WTC11 (cell line): Measurements from ENCODE around the gene AMPD1. TPM values are rescaled to one million over a fixed set of nuclear protein-coding genes. Genes with fewer than 3 reads are reported as not detected.

Experiments
- ATAC-seq: fragments of 200-7000 bp; cut with Tn5 transposase; 2 replicates; pipeline ENCODE4 v1.10.0; 2021; ENCODE audit warnings: mild to moderate bottlenecking, moderate library complexity
- CTCF ChIA-PET: fragments of 300-600 bp; sonication (Branson Sonifier 250); formaldehyde crosslinking; loops from one replicate; lab custom pipeline; 2021; ENCODE audit warnings: antibody characterized with exemption; lab: Charles Lee
- POLR2A ChIA-PET: fragments of 350-600 bp; sonication (Branson Sonifier 250); formaldehyde crosslinking; loops from one replicate; lab custom pipeline; 2021; ENCODE audit warnings: antibody characterized with exemption; lab: Charles Lee
- DNase-seq: peaks from one replicate; pipeline ENCODE4 v3.0.0; 2021; ENCODE audit warnings: low spot score
- H3K27ac Mint-ChIP-seq: 2 replicates; pipeline ENCODE4 v1.8.0; 2021; ENCODE audit warnings: mixed read lengths
- H3K27me3 Mint-ChIP-seq: 2 replicates; pipeline ENCODE4 v1.8.0; 2021; ENCODE audit warnings: low read depth, mild to moderate bottlenecking, moderate library complexity, mixed read lengths
- H3K36me3 Mint-ChIP-seq: 2 replicates; pipeline ENCODE4 v1.8.0; 2021; ENCODE audit warnings: mixed read lengths
- H3K4me1 Mint-ChIP-seq: 2 replicates; pipeline ENCODE4 v1.8.0; 2022; ENCODE audit warnings: mixed read lengths
- H3K4me3 Mint-ChIP-seq: 2 replicates; pipeline ENCODE4 v1.8.0; 2021; ENCODE audit warnings: mild to moderate bottlenecking, moderate library complexity, mixed read lengths
- H3K9me3 Mint-ChIP-seq: 2 replicates; pipeline ENCODE4 v1.8.0; 2021; ENCODE audit warnings: mixed read lengths
- ATF3 ChIP-seq: sonication (generic); formaldehyde crosslinking; conservative IDR thresholded peaks from 2 replicates; pipeline ENCODE4 v1.8.1; 2022; ENCODE audit warnings: mild to moderate bottlenecking, missing genetic modification reagents
- CDX4 ChIP-seq: fragments of 250-450 bp; sonication (Bioruptor Pico); IDR thresholded peaks from 2 replicates; pipeline ENCODE4 v1.9.0; 2021; ENCODE audit warnings: moderate library complexity, mild to moderate bottlenecking, inconsistent platforms, borderline replicate concordance
- E2F4 ChIP-seq: sonication (generic); formaldehyde crosslinking; IDR thresholded peaks from 2 replicates; pipeline ENCODE4 v1.8.1; 2022; ENCODE audit warnings: low read depth, mild to moderate bottlenecking, moderate library complexity, missing genetic modification reagents, borderline replicate concordance
- EMX1 ChIP-seq: fragments of 250-450 bp; sonication (Bioruptor Pico); IDR thresholded peaks from 2 replicates; pipeline ENCODE4 v1.8.0; 2021; ENCODE audit warnings: mild to moderate bottlenecking
- ESRRA ChIP-seq: sonication (generic); formaldehyde crosslinking; IDR thresholded peaks from 2 replicates; pipeline ENCODE4 v1.8.1; 2022; ENCODE audit warnings: mild to moderate bottlenecking, missing genetic modification reagents, borderline replicate concordance
- ETV6 ChIP-seq: sonication (generic); formaldehyde crosslinking; IDR thresholded peaks from 2 replicates; pipeline ENCODE4 v1.8.1; 2022; ENCODE audit warnings: mild to moderate bottlenecking, missing genetic modification reagents
- KAT7 ChIP-seq: sonication (generic); formaldehyde crosslinking; IDR thresholded peaks from 2 replicates; pipeline ENCODE4 v1.8.1; 2023; ENCODE audit warnings: missing genetic modification reagents, mild to moderate bottlenecking, borderline replicate concordance
- MYBL2 ChIP-seq: sonication (generic); formaldehyde crosslinking; IDR thresholded peaks from 2 replicates; pipeline ENCODE4 v1.8.1; 2023; ENCODE audit warnings: mild to moderate bottlenecking, moderate library complexity, missing genetic modification reagents
- NFYB ChIP-seq: sonication (generic); formaldehyde crosslinking; conservative IDR thresholded peaks from 2 replicates; pipeline ENCODE4 v1.8.0; 2022; ENCODE audit warnings: low read depth, missing genetic modification reagents
- SOX15 ChIP-seq: fragments of 250-450 bp; sonication (Bioruptor Pico); IDR thresholded peaks from 2 replicates; pipeline ENCODE4 v1.9.0; 2021; ENCODE audit warnings: mild to moderate bottlenecking
- ZMAT4 ChIP-seq: fragments of 250-450 bp; sonication (Bioruptor Pico); IDR thresholded peaks from 2 replicates; pipeline ENCODE4 v1.9.0; 2021; ENCODE audit warnings: mild to moderate bottlenecking
- total RNA-seq: library from RNA; stranded (reverse); gene quantifications from 3 replicates; pipeline ENCODE4 v1.2.3, GENCODE V29; 2021
- TF ChIP-seq, protein P1 (sequence below): sonication (generic); formaldehyde crosslinking; IDR thresholded peaks from 2 replicates; pipeline ENCODE4 v1.8.1; 2023; ENCODE audit warnings: mild to moderate bottlenecking, moderate library complexity, missing genetic modification reagents
- TF ChIP-seq, protein P2 (sequence below): sonication (generic); formaldehyde crosslinking; IDR thresholded peaks from 2 replicates; pipeline ENCODE4 v1.8.1; 2023; ENCODE audit warnings: mild to moderate bottlenecking, missing genetic modification reagents, borderline replicate concordance
- TF ChIP-seq, protein P3 (sequence below): fragments of 250-450 bp; sonication (Bioruptor Pico); IDR thresholded peaks from 2 replicates; pipeline ENCODE4 v2.1.2; 2022; ENCODE audit warnings: mild to moderate bottlenecking, moderate library complexity
- TF ChIP-seq, protein P4 (sequence below): sonication (generic); formaldehyde crosslinking; IDR thresholded peaks from 2 replicates; pipeline ENCODE4 v1.8.1; 2022; ENCODE audit warnings: mild to moderate bottlenecking, missing genetic modification reagents, moderate library complexity, borderline replicate concordance
- TF ChIP-seq, protein P5 (sequence below): sonication (generic); formaldehyde crosslinking; IDR thresholded peaks from 2 replicates; pipeline ENCODE4 v1.8.0; 2023; ENCODE audit warnings: missing genetic modification reagents

AMPD1 gene
- total RNA-seq, 1 experiment from 2014 or later = not detected

DNA sequence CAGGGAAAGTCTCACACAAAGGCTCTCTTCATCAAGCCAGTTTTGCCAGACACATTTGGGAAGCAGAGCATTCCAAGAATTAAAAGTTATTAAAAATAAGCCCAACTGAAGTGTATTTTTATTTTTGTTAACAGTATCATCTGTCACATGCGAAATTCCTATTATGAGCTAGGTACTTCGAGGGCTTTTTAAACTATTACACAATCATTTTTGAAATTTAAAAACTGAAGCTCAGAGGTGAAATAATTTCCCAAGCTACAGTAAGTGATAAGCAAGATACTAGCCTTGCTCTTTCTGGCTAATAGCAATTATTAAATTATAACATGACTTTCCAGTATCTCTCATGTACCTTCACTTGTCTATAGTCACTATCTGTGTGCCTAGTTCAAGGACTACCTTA, 33.2 kb upstream of the AMPD1 start:
- ATAC-seq (no peak), DNase-seq (no peak)
- peaks cover 94% of the 10 kb centered on the region for H3K36me3 Mint-ChIP-seq
- ChIA-PET POLR2A (no interaction called here), CTCF (interaction anchor here (0.7 kb wide), 1 partner anchor 12 kb away, joined by 3 read pairs; the partner anchor contains the start of gene NRAS)
- H3K9me3 Mint-ChIP-seq = no peaks in the 10 kb centered on the region
- no peak overlapping the region for H3K27ac Mint-ChIP-seq
- H3K4me3 Mint-ChIP-seq = no peak overlapping the region
- H3K27me3 Mint-ChIP-seq = no peaks in the 10 kb centered on the region
- TF ChIP-seq ESRRA (CRISPR knock-in tag) (no peak), EMX1 (CRISPR knock-in tag) (no peak), CDX4 (CRISPR knock-in tag) (no peak), KAT7 (CRISPR knock-in tag) (no peak), MYBL2 (CRISPR knock-in tag) (no peak), ATF3 (CRISPR knock-in tag) (no peak)
- TF ChIP-seq, protein P1, sequence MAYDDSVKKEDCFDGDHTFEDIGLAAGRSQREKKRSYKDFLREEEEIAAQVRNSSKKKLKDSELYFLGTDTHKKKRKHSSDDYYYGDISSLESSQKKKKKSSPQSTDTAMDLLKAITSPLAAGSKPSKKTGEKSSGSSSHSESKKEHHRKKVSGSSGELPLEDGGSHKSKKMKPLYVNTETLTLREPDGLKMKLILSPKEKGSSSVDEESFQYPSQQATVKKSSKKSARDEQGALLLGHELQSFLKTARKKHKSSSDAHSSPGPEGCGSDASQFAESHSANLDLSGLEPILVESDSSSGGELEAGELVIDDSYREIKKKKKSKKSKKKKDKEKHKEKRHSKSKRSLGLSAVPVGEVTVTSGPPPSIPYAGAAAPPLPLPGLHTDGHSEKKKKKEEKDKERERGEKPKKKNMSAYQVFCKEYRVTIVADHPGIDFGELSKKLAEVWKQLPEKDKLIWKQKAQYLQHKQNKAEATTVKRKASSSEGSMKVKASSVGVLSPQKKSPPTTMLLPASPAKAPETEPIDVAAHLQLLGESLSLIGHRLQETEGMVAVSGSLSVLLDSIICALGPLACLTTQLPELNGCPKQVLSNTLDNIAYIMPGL (CRISPR knock-in tag) = no peak
- TF ChIP-seq, protein P2, sequence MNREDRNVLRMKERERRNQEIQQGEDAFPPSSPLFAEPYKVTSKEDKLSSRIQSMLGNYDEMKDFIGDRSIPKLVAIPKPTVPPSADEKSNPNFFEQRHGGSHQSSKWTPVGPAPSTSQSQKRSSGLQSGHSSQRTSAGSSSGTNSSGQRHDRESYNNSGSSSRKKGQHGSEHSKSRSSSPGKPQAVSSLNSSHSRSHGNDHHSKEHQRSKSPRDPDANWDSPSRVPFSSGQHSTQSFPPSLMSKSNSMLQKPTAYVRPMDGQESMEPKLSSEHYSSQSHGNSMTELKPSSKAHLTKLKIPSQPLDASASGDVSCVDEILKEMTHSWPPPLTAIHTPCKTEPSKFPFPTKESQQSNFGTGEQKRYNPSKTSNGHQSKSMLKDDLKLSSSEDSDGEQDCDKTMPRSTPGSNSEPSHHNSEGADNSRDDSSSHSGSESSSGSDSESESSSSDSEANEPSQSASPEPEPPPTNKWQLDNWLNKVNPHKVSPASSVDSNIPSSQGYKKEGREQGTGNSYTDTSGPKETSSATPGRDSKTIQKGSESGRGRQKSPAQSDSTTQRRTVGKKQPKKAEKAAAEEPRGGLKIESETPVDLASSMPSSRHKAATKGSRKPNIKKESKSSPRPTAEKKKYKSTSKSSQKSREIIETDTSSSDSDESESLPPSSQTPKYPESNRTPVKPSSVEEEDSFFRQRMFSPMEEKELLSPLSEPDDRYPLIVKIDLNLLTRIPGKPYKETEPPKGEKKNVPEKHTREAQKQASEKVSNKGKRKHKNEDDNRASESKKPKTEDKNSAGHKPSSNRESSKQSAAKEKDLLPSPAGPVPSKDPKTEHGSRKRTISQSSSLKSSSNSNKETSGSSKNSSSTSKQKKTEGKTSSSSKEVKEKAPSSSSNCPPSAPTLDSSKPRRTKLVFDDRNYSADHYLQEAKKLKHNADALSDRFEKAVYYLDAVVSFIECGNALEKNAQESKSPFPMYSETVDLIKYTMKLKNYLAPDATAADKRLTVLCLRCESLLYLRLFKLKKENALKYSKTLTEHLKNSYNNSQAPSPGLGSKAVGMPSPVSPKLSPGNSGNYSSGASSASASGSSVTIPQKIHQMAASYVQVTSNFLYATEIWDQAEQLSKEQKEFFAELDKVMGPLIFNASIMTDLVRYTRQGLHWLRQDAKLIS (CRISPR knock-in tag) = no peak
- no peaks in the 10 kb centered on the region for H3K4me1 Mint-ChIP-seq

DNA sequence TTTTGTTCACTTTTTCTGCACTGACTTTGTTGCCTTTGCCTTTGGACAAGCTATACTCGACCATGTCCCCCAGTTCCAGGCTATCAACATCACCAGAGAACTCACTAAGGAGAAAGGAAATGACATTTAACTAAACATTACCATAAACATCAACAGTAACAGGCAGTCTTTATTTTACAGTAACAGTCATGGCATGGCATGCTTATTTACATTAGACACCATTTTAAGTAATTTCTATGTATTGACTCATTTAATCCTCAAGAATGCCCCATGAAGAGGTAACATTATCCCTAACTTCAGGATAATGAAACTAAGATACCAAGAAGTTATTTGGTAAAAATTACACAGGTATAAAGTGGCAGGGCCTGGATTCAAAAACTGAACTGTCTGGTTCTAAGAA, 29.9 kb upstream of the AMPD1 start:
- H3K4me1 Mint-ChIP-seq = no peaks in the 10 kb centered on the region
- DNase-seq (no peak), ATAC-seq (no peak)
- ChIA-PET POLR2A (no interaction called here), CTCF (no interaction called here)
- no peak overlapping the region for H3K4me3 Mint-ChIP-seq
- TF ChIP-seq NFYB (CRISPR knock-in tag) = no peak
- TF ChIP-seq, protein P3, sequence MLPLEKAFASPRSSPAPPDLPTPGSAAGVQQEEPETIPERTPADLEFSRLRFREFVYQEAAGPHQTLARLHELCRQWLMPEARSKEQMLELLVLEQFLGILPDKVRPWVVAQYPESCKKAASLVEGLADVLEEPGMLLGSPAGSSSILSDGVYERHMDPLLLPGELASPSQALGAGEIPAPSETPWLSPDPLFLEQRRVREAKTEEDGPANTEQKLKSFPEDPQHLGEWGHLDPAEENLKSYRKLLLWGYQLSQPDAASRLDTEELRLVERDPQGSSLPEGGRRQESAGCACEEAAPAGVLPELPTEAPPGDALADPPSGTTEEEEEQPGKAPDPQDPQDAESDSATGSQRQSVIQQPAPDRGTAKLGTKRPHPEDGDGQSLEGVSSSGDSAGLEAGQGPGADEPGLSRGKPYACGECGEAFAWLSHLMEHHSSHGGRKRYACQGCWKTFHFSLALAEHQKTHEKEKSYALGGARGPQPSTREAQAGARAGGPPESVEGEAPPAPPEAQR (CRISPR knock-in tag) = no peak
- TF ChIP-seq SOX15 (CRISPR knock-in tag) = no peak
- TF ChIP-seq E2F4 (CRISPR knock-in tag) = no peak
- TF ChIP-seq, protein P4, sequence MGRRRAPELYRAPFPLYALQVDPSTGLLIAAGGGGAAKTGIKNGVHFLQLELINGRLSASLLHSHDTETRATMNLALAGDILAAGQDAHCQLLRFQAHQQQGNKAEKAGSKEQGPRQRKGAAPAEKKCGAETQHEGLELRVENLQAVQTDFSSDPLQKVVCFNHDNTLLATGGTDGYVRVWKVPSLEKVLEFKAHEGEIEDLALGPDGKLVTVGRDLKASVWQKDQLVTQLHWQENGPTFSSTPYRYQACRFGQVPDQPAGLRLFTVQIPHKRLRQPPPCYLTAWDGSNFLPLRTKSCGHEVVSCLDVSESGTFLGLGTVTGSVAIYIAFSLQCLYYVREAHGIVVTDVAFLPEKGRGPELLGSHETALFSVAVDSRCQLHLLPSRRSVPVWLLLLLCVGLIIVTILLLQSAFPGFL (CRISPR knock-in tag) = no peak
- TF ChIP-seq, protein P5, sequence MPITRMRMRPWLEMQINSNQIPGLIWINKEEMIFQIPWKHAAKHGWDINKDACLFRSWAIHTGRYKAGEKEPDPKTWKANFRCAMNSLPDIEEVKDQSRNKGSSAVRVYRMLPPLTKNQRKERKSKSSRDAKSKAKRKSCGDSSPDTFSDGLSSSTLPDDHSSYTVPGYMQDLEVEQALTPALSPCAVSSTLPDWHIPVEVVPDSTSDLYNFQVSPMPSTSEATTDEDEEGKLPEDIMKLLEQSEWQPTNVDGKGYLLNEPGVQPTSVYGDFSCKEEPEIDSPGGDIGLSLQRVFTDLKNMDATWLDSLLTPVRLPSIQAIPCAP = no peak
- no peak for TF ChIP-seq EMX1 (CRISPR knock-in tag)
- TF ChIP-seq ETV6 = no peak
- no peak for TF ChIP-seq ZMAT4 (CRISPR knock-in tag)
- no peak overlapping the region for H3K27ac Mint-ChIP-seq
- peaks cover 90% of the 10 kb centered on the region for H3K36me3 Mint-ChIP-seq
- H3K27me3 Mint-ChIP-seq = no peaks in the 10 kb centered on the region
- no peaks in the 10 kb centered on the region for H3K9me3 Mint-ChIP-seq
